ENCODE measurements around the gene TRIM34.
"Not testable (repeated sequence)": the region's sequence is repeated elsewhere in the genome, so short reads cannot be mapped to it uniquely, and the experiment has no call there.

TRIM34 gene

GRCh38 chr11:5686426-5686825 is 61.6 kb downstream of the TRIM34 start:
- DNase-seq: no peak

GRCh38 chr11:5688482-5688881 is 63.7 kb downstream of the TRIM34 start:
- no peak for DNase-seq

GRCh38 chr11:5689551-5689983 is 64.8 kb downstream of the TRIM34 start, which contains the start of gene TRIM22:
Gene TRIM22 (plus strand): TSS chr11:5689790. CDS start chr11:5696233, 6,443 bp downstream.
- DNase-seq: peak; percentile 32

GRCh38 chr11:5690216-5690615 is 65.4 kb downstream of the TRIM34 start:
- no peak for DNase-seq

GRCh38 chr11:5690736-5691135 is 65.9 kb downstream of the TRIM34 start:
- DNase-seq: no peak

GRCh38 chr11:5691238-5691963 is 66.6 kb downstream of the TRIM34 start:
- DNase-seq: not testable (repeated sequence)

- DNase-seq: no peak
Observed at GRCh38 chr11:5691964-5692361, 67.2 kb downstream of the TRIM34 start.

All from activated CD8-positive, alpha-beta memory T cell treated with anti-CD3 and anti-CD28 coated beads, Interleukin-2, amount 50 U/mL, for 4 hours (primary cell).